OCI-M1 (cell line): ENCODE data around the gene IFT52.

Source experiments
- DNase-seq: peaks from one replicate; lab custom pipeline; 2025; lab: John Stamatoyannopoulos, UW

The IFT52 gene

GRCh38 chr20:43590392-43591303 is at the start of gene IFT52:
Gene IFT52, plus strand, starts transcription at chr20:43590937. Its CDS starts 3,762 bp downstream, at chr20:43594699.
- DNase-seq: peak; percentile 97

GRCh38 chr20:43541214-43541613 is 49.5 kb upstream of the IFT52 start:
- DNase-seq: no peak

GRCh38 chr20:43542161-43542560 is 48.6 kb upstream of the IFT52 start:
- no peak for DNase-seq

- DNase-seq: no peak
These were observed 48.1 kb upstream of the IFT52 start for GRCh38 chr20:43542674-43543073.

GRCh38 chr20:43543138-43543537 is 47.6 kb upstream of the IFT52 start:
- no peak for DNase-seq

- DNase-seq: no peak
These were observed 46.2 kb upstream of the IFT52 start for GRCh38 chr20:43544501-43544900.

GRCh38 chr20:43545837-43546578 is 44.7 kb upstream of the IFT52 start:
- DNase-seq: no peak

- DNase-seq: no peak
These were observed 42.4 kb upstream of the IFT52 start for GRCh38 chr20:43548273-43548880.

GRCh38 chr20:43549416-43550065 is 41.2 kb upstream of the IFT52 start:
- DNase-seq: peak; percentile 25

- DNase-seq: no peak
These were observed 40.3 kb upstream of the IFT52 start for GRCh38 chr20:43550456-43550855.

- DNase-seq: peak; percentile 45
These were observed 36.4 kb upstream of the IFT52 start for GRCh38 chr20:43554369-43554768.

GRCh38 chr20:43558412-43559146 is 32.2 kb upstream of the IFT52 start, which contains the start of gene SGK2:
Gene SGK2, plus strand, starts transcription at chr20:43559027. Its CDS starts 7,469 bp downstream, at chr20:43566496.
- no peak for DNase-seq

- DNase-seq: no peak
These were observed 31.4 kb upstream of the IFT52 start for GRCh38 chr20:43559147-43559987.

- DNase-seq: no peak
These were observed 29.8 kb upstream of the IFT52 start for GRCh38 chr20:43560974-43561373.

- DNase-seq: peak; percentile 44
These were observed 27.3 kb upstream of the IFT52 start for GRCh38 chr20:43563429-43563828.

GRCh38 chr20:43563991-43564390 is 26.7 kb upstream of the IFT52 start:
- no peak for DNase-seq

GRCh38 chr20:43564455-43564854 is 26.3 kb upstream of the IFT52 start:
- DNase-seq: no peak

- DNase-seq: no peak
These were observed 25.6 kb upstream of the IFT52 start for GRCh38 chr20:43564993-43565757.

GRCh38 chr20:43565758-43566104 is 25.0 kb upstream of the IFT52 start:
- DNase-seq: no peak

GRCh38 chr20:43567477-43567876 is 23.3 kb upstream of the IFT52 start:
- no peak for DNase-seq
